Activated CD4-positive, alpha-beta T cell treated with anti-CD3 and anti-CD28 coated beads, Interleukin-2, amount 50 U/mL, for 48 hours (primary cell): ENCODE measurements around the gene OGFOD1.

Source experiments
- DNase-seq, 2 experiments: peaks; one replicate each; pipeline ENCODE4 v3.0.0-alpha.2; 2020

The OGFOD1 gene

DNA sequence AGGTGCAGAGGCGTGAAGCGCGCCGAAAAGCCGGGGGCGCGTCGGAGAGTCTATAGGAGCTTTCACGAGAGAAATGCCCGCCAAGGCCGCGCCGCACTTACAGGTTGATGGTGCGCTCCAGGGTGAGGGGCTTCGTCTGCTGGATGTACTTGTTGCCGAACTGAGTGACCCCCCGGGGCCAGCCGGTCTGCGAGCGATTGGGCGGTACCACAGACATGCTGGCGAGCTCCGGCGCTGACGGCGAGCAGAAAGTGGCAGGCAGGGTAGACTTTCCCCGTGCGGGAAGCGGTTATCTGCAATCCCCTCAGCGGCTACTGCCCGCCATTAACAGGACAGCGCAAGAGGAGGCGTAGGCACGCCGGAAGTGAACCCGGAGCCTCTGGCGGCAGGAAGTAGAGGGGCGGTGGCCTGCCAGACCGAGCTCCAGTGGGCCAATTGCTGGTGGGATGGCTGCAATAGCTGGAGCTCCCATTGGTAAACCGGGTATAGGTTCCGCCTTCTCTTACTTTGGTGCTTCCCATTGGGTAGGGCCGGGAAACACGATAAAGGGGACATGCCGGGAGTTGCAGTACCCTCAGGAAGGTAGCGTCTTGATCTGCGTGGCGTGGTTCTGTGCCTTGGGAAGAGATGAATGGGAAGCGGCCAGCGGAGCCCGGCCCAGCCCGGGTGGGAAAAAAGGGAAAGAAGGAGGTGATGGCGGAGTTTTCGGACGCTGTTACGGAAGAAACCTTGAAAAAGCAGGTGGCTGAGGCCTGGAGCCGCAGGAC is at the start of gene OGFOD1, which contains the start of gene NUDT21:
OGFOD1 (plus strand) TSS at position 569 of the 767 bp plus-strand sequence; CDS start at position 628, 59 bp downstream.
NUDT21 (minus strand) TSS at position 347 of the 767 bp plus-strand sequence; CDS start at position 217, 130 bp downstream.
- DNase-seq = peak; percentile 86 to 91

DNA sequence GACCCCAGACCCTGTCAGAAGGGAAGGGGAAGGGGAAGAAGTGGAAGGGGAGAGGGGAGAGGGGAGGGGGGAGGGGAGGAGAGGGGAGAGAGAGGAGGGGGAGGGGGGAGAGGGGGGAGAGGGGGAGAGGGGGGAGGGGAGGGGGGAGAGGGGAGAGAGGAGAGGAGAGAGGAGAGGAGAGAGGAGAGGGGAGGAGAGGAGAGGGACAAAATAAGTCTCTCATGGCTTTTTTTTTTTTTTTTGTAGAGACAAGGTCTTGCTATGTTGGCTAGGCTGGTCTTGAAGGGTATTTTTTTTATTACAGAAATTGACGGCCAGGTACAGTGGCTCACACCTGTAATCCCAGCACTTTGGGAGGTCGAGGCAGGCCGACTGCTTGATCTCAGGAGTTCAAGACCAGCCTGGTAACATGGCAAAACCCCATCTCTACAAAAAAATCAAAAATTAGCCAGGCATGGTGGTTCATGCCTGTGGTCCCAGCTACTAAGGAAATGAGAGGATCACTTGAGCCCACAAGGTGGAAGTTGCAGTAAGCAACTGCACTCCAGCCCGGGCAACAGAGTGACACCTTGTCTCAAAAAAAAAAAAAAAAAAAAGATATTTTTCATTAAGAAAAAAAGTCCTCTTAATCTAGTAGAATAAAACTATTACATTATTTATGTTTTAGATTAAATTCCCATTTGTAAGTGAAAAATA is 45.2 kb upstream of the OGFOD1 start:
- no peak for DNase-seq

DNA sequence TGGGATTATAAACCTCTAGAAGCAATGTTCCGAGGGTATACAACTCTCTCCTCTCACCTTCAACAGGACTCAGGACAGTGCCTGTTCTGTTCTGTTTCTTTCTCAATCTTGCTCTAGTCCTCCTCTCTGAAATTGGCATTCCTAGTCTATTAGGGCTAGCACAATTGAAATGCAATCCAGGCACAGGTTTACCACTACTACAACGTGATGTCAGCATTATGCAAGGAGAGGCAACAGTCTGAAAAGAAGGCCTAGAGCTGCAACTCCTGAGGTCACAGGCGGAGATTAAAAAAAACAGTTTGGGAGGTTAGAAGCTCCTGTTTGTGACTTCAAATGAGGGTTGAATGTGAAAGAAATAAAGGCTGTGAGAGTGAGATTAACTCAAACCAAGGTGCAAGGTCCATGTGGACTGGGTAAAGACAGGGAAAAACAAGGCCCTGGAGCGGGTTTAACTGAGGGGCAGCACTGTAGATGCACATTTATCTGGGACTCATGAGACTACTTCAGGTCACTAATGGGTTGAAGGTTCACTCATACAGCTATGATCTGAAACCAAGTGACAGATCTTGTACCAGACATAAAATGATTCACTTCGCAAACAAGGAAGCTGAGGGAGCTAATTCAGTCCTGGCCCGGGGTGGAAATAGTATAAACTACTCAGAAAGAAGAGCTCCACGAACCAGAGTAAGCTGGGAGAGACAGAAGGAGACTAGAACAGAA is 42.8 kb upstream of the OGFOD1 start:
- no peak for DNase-seq

DNA sequence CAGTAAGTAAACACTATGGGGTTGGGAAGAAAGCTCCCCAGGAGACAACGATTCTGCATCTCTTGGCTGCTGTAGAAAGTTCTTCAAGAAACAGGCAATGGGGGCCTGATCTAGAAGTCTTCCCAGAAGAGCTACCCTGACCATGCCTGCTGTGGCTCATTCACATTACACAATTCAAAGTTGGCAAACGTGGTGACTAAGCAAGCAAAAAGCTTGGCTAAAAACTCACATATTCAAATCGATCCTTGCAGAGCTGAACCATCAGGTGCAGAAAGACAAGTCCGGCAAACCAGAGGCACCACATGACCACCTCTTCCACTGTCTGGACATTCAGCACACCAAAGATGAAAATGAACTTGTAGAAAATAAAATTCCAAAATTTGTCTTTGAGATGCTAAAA is 42.2 kb upstream of the OGFOD1 start:
- DNase-seq = no peak

DNA sequence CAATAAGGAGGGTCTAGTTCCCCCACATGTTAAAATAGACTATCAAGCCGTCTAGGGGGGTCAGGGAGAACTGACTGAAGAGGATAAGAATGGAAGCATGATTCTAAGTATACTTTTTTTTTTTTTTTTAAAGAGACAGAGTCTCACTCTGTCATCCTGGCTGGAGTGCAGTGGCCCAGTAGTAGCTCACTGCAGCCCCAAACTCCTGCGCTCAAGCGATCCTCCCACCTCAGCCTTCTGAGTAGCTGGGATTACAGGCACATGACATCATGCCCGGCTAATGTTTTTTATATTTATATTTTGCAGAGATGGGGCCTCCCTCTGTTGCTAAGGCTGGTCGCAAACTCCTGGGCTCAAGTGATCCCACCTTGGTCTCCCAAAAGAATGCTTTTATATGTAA is 40.2 kb upstream of the OGFOD1 start:
- DNase-seq = no peak

DNA sequence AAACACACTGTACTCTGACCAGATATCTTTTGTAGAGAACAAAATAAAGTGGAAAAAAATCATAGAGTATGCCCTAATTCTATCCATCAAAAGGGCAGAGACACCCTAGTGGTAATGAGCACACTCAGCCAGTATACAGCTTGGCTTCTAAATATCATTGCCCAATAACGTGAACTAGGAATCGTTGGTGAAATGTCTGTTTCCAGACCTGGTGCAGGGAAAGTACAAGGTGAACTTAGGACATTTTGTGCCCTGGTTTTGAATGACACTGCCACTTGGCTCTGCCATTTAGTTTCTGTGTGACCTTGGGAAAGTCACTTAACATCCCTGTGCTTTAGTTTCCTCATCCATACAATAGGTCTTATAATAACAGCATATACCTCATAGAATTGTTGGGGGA is 39.7 kb upstream of the OGFOD1 start:
- DNase-seq = no peak

DNA sequence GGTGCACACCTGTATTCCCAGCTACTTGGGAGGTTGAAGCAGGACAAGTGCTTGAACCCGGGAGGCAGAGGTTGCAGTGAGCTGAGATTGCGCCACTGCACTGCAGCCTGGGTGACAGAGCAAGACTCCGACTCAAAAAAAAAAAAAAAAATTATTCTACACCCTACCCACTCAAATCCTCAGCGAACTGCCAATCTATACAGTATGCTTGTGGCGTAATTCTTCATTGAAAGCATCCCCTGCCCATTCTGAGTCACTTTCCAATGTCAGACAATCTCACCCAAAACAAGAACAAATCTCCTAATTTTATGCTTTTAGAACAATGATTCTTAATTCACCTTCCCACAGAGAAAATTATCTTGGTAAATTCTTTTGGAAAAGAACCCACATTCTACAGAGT is 38.0 kb upstream of the OGFOD1 start:
- no peak for DNase-seq

DNA sequence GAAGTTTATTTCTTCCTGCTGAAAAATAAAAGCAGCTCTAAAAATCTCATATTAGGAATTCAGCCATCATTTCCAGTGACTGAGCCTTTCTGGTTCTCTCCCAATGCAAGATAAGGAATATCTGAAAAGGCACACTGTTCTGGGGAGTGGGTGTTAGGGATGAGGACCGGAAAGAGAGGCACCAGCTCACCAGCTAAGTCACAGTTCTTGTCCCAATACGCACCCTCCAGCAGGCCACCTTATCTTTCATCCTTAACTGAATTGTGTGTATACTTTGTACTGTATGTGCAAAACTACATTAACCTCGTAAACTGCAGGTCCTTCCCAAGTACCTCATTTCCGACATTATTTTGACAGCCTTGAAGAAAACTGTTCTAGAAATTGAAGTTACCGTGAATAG is 37.0 kb upstream of the OGFOD1 start:
- no peak for DNase-seq

DNA sequence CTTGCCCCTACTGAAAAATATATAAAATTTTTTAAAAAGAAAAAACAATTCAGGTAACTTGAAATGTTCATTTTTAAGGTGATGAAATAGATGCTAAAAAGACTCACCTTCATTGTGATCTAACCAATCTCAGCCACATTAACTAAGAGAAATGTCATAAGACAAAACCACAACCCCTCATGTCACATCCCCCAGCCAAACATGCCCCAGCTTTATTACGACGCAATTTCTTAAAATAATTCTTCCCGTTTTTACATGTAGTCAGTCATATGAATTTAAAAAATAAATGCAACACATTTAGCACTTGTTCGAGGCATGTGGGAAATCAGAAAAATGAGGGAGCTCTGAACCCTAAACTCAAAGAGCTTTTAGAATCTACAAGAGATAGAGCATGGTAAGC is 35.5 kb upstream of the OGFOD1 start:
- no peak for DNase-seq

DNA sequence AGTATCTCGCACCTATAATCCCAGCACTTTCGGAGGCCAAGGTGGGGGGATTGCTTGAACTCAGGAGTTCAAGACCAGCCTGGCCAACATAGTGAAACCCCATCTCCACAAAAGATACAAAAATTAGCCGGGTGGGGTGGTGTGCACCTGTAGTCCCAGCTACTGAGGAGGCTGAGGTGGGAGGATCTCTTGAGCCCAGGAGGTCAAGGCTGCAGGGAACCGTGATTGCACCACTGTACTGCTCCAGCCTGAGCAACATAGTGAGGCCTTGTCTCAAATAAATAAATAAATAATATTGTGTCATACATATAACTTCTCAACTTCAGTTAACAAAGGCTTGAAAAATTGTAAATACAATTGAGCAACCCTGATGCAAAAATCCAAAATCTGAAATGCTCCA is 34.2 kb upstream of the OGFOD1 start:
- DNase-seq = no peak

DNA sequence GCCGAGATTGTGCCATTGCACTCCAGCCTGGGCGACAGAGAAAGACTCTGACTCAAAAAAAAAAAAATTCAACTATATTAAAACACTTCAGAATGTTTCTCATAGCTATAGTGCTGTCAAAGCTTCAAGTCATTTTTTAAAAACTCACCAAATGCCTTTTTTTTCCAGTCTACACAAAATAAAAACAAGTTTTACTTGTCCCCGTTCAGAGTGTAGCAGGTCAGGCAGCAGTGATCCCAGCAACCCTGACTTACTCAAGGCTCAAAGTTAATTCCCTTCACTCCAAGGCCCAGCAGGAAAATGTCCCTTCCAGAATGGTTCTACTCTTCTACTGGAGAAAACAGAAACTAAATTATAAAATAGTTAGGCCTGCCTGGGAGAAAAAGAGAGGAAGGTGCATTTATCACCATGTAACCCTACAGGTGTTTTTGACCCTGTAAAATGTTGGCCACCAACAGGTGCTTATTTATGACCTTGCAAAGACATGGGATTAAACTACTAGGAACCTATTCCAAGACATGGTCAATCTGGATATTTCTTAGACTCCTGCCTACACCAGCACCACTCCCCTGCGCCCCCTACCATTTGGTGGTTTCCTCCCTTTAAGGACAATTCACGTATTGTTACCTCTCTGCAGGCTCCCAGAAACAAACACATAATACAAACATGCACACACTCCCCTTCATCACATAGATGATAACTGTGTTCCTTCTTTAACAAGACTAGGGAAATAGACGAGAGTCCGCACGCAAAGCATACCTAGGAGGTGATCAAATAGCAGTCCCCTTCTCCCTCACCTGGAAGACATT is 31.4 kb upstream of the OGFOD1 start:
- DNase-seq = no peak

DNA sequence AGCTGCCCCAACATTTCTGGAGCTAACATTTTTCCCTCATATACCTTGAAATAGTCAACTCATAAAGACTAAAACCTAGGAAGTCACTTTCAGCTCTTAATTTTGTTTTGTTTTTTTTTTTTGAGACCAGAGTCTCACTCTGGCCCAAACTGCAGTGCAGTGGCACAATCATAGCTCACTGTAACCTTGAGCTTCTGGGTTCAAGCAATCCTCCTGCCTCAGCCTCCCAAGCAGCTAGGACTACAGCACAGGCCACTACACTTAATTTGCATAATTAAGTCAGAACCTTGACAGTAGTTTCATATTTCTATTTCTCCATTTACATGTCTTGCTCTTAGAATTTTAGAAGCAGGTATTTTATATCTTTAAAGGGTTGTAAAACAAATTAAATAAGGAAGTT is 30.7 kb upstream of the OGFOD1 start:
- no peak for DNase-seq

DNA sequence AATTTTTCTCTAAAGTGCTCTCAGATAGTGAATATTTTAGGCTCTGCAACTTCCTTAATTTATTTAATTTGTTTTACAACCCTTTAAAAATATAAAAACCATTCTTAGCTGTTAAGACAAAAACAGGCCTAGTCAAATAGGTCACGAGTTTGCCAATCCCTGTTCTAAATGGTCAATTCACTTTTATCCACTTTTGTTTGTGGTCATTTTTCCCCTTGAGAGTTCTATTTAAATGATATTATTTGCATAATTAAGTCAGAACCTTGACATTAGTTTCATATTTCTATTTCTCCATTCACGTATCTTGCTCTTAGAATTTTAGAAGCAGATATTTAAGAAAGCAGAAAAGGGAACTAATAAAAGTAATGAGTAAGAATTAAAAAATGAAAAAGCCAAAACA is 30.0 kb upstream of the OGFOD1 start:
- no peak for DNase-seq

DNA sequence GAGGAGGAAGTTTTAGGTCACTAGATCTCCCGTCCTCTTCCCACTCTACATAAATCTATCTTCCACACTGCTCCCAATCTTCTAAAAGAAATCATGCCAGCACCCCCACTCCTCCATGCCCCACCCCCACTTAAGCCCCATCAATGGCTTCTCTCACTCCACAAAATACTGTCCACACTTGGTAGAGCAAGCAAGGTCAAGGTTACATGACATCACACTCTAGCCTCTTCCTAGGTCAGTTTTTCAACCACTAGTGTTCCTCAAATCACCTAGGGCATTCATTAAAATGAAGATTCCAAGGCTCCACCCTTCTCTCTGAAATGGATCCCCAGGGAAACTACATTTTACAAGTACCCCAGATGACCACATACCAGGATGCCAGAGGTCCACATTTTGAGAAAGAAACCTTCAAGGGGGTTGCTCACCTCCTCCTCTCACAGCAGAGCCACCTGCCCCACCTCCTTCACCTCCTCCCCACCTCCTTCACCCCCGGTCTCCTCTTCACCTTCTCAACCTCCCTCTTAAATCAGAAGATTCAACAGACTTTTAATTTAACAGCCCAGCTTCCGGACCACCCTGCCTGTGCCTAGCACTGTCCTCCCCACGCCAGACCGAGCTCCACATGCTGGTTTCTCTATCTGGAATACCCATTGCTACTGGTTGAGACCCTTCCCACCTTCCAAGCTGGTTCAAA is 29.2 kb upstream of the OGFOD1 start:
- no peak for DNase-seq

DNA sequence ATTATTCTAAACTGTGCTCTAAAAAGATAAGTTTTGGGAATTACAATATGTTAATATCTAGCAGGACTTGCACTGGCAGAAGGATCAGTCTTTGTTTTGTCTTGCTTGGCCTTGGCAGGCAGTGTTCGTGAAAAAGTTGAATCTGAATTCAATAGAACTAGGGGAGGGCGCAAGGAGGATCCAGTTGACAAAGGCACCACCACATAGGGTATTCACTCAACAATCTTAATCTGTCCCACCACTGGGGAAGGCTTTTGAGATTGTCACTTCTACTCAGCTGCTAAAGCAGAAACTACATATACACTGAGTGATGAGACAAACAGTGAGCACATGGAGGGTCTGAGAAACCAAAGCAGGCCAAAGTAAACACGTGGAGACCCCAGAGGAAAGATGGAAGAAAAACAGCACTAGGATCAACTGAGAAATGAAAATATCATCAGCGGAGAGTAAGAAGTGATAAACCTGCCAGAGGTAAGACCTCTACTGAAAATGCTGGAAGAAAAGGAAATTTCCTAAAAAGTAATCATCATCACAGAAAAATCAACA is 28.4 kb upstream of the OGFOD1 start:
- no peak for DNase-seq

DNA sequence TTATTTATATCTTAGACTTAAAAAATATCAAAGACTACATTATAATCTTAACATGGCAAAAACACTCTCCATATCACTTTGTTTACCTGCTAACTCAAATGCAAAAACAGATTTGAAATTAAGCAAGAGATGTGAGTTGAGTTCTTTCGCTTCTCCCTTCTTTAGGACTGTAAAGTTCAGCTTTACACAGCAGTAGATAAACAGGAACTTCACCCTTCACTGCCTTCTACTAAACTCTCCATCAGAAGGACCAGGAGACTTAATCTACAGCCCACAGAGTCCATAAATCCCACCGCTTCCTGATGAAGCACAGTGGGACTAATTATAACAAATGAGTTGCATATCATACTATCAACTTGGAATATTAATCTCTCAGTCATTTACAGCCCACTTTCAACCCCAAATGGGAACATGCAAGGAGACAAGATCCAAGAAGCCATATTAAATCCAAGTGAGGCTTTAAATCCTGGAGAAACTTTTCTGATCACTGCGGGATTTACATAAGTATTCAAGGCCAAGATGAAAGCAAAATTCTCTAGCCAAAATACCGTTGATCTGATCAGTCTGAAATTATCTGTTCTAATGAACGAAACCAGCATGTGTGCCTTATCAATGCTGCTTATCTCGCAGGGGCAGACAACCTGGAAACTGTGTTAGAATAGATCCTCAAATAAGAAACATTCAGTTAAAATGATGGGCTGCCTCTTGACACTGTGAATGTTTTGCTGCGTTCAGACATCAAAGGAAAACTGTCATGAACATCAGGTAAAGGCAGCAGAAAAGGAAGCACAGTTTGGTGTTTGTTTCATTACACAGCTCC is 27.6 kb upstream of the OGFOD1 start:
- no peak for DNase-seq

DNA sequence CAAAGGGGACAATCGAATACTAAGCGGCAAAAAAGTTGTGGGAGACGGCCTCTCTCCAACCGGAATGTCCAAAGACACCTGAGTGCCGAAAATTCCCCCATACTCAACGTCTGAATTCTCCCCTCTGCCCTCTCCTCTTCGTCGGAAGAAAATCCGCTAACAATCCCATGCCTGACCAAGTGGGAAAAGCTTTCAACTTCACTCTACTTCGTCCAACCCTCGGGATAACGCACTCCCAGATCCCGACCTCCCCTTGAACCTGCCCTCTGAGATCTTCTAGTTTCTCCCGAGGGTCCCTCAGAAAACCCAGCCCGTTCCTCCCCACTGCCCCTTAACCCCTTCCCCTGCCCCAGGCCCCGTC is 27.0 kb upstream of the OGFOD1 start:
- DNase-seq = peak in 1 of 2 experiments; percentile 6

DNA sequence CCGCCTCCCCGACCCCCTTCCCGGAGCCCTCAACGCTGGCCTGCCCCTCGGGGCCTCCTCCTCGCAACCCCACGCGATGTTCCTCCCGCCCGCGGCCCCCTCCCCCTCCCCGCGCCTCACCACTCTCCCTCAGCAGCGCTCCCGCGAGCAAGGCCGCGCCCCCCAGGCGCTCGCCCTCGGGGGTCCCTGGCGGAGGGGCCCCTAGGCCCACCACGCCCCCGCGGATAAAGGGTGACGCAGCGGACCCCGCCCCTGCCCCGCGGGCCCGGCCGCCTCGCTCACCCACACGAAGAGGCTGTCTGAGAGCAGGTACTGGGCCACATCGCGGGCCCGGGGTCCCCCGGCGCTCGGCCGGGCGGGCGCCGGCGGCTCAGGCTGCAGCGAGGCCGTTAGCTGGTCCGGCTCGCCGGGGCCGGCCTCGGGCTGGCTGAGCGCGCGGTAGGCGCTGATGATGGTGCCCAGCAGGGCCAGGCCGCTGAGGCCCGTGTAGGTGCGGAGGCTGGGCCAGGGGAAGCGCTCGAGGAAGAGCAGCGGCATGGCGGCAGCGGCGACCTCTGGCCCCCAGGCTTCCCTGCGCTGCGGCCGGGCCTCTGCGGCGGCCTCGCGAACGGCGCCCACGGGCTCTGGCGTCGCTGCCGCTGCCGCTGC is 26.4 kb upstream of the OGFOD1 start:
- DNase-seq = peak; percentile 25 to 37

DNA sequence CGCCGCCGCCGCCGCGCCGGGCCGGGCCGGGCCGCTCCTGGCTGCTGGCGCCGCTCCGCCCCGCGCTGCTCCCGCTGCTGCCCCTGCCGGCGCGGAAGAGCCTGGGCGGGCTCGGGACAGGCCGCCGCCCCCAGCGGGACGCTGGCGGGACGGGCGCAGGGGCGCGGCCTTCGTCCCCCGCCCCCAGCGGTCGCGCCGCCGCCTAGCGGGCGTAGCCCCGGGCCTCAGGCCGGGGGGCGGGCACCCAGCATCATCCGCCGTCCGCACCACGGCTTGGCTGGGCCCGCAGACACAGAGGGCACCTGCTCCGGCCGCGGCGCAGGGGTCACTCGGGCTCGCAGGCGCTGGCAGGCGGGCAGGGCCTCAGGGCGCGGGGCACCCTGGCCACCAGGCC is 25.9 kb upstream of the OGFOD1 start, which contains the start of gene AMFR:
AMFR (minus strand) TSS at position 107 of the 394 bp plus-strand sequence. CDS start 218 bp downstream, outside the sequence.
- peak; percentile 61 for DNase-seq

DNA sequence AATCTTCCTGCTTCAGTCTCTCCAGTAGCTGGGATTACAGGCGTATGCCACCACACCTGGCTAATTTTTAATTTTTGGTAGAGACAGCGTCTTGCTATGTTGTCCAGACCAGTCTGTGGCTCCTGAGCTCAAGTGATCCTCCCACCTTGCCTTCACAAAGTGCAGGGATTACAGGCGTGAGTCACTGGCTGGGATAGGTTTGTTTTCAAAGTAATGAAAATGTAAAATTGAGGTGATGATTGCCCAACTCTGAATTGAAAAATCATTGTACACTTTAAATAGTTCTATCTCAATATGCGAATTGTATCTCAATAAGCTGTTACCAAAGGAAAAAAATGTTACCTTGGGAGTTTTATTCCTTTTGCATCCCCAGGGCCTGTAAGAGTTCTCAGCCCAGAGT is 24.8 kb upstream of the OGFOD1 start:
- no peak for DNase-seq
